Thyroid gland (tissue), 4 donors: ENCODE measurements around the gene TEX28.
"Not testable (repeated sequence)": the region's sequence is repeated elsewhere in the genome, so short reads cannot be mapped to it uniquely, and the experiment has no call there.

Experiments used
- POLR2A ChIP-seq, 2 donors: fragments of 450-650 bp; IDR thresholded peaks; one replicate each; pipeline ENCODE4 v1.6.1; 2017; ENCODE audit warnings: antibody characterized with exemption in 2 of 2, mild to moderate bottlenecking in 2 of 2, moderate library complexity in 1 of 2
- TF ChIP-seq, protein P1 (sequence below), 6 experiments: fragments of 200-600 bp in 3 of 6; fragments of 450-650 bp in 3 of 6; sonication (generic) in 3 of 6; IDR thresholded peaks; one replicate each; pipeline ENCODE4 v1.5.1; 2016 to 2019; ENCODE audit warnings: antibody characterized with exemption in 6 of 6, mild to moderate bottlenecking in 2 of 6, inconsistent platforms in 1 of 6, moderate library complexity in 1 of 6

DNA sequence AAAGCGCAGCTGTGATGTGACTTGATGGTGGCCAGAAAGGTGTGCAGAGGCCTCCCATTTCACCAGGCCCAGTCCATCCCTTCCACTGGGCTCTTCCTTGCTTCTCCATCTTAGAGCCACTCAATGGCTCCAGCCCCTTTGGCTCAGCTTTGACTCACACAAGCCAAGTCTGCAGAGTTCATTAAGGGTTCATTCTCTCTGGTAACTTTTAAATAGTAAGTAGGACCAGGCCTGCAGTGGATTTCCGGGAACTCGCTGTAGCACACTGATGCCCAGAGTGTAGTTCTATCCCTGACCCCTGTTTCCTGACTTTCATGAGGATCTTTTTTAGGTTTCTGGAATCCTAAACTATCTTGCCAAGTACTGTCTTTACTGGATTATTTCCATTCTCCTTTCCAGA, 63.5 kb downstream of the TEX28 start:
- TF ChIP-seq POLR2A (IDR thresholded peaks at IDR 0.05) = not testable (repeated sequence)
- TF ChIP-seq, protein P1, sequence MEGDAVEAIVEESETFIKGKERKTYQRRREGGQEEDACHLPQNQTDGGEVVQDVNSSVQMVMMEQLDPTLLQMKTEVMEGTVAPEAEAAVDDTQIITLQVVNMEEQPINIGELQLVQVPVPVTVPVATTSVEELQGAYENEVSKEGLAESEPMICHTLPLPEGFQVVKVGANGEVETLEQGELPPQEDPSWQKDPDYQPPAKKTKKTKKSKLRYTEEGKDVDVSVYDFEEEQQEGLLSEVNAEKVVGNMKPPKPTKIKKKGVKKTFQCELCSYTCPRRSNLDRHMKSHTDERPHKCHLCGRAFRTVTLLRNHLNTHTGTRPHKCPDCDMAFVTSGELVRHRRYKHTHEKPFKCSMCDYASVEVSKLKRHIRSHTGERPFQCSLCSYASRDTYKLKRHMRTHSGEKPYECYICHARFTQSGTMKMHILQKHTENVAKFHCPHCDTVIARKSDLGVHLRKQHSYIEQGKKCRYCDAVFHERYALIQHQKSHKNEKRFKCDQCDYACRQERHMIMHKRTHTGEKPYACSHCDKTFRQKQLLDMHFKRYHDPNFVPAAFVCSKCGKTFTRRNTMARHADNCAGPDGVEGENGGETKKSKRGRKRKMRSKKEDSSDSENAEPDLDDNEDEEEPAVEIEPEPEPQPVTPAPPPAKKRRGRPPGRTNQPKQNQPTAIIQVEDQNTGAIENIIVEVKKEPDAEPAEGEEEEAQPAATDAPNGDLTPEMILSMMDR (IDR thresholded peaks at IDR 0.05) = not testable (repeated sequence)
